GM19328 (cell line): ENCODE results near the gene PNKD.

Source experiments
- ATAC-seq: cut with Tn5 transposase; IDR thresholded peaks from one replicate; pipeline ENCODE4 v1.9.1; 2021; ENCODE audit warnings: mild to moderate bottlenecking, moderate library complexity; ENCODE audit not compliant: unreplicated experiment

Gene PNKD

GRCh38 chr2:218368621-218369153, 98.4 kb downstream of the PNKD start:
- no peak for ATAC-seq

GRCh38 chr2:218369330-218369729, 99.0 kb downstream of the PNKD start:
- ATAC-seq = no peak

GRCh38 chr2:218370410-218371063, 100.2 kb downstream of the PNKD start:
- ATAC-seq = no peak

- ATAC-seq = no peak
These were observed 101.6 kb downstream of the PNKD start for GRCh38 chr2:218371983-218372350.

- no peak for ATAC-seq
These were observed 104.5 kb downstream of the PNKD start for GRCh38 chr2:218374795-218375194.

- ATAC-seq = no peak
These were observed 104.9 kb downstream of the PNKD start for GRCh38 chr2:218375212-218375611.

- no peak for ATAC-seq
These were observed 107.7 kb downstream of the PNKD start for GRCh38 chr2:218378053-218378452.

- ATAC-seq = no peak
These were observed 111.6 kb downstream of the PNKD start, which contains the start of gene SLC11A1 for GRCh38 chr2:218381916-218382366. TSS of gene SLC11A1 (plus strand) at chr2:218382273. CDS start at chr2:218382369, 96 bp downstream.

GRCh38 chr2:218382785-218383184, 112.5 kb downstream of the PNKD start:
- no peak for ATAC-seq

- ATAC-seq = no peak
These were observed 113.7 kb downstream of the PNKD start for GRCh38 chr2:218383892-218384519.

GRCh38 chr2:218384975-218385374, 114.7 kb downstream of the PNKD start:
- no peak for ATAC-seq

- ATAC-seq = no peak
These were observed 116.4 kb downstream of the PNKD start for GRCh38 chr2:218386505-218387368.

- no peak for ATAC-seq
These were observed 117.3 kb downstream of the PNKD start for GRCh38 chr2:218387369-218388194.

- no peak for ATAC-seq
These were observed 119.2 kb downstream of the PNKD start for GRCh38 chr2:218389333-218390150.

GRCh38 chr2:218391202-218391601, 120.9 kb downstream of the PNKD start:
- ATAC-seq = no peak

GRCh38 chr2:218392459-218392858, 122.1 kb downstream of the PNKD start:
- no peak for ATAC-seq

- ATAC-seq = no peak
These were observed 122.7 kb downstream of the PNKD start for GRCh38 chr2:218392891-218393462.

- ATAC-seq = no peak
These were observed 123.5 kb downstream of the PNKD start for GRCh38 chr2:218393750-218394290.
